GM23248 (cell line): Measurements from ENCODE around the gene HOXC10.

Experiments
- EZH2 ChIP-seq: fragments of 200-600 bp; sonication (generic); IDR thresholded peaks from 2 replicates; pipeline ENCODE4 v1.6.1; 2018; ENCODE audit warnings: antibody characterized with exemption, mild to moderate bottlenecking; ENCODE audit not compliant: insufficient read depth, poor library complexity, severe bottlenecking
- EZH2phosphoT487 ChIP-seq: fragments of 200-600 bp; sonication (generic); IDR thresholded peaks from 2 replicates; pipeline ENCODE4 v1.6.1; 2018; ENCODE audit warnings: antibody characterized with exemption, moderate library complexity, mild to moderate bottlenecking, low read depth; ENCODE audit not compliant: insufficient read depth

- TF ChIP-seq EZH2 = no peak
- no peak for TF ChIP-seq EZH2phosphoT487
Observed at GRCh38 chr12:54002278-54002914, 17.4 kb downstream of the HOXC10 start.
